Measurements from ENCODE around the gene HIP1.
A peak's percentile ranks its signal among the peaks of the same experiment; 100 is the strongest.
"Not testable (repeated sequence)": the region's sequence is repeated elsewhere in the genome, so short reads cannot be mapped to it uniquely, and the experiment has no call there.

The HIP1 gene

GRCh38 chr7:75739796-75740672 lies 1.3 kb upstream of the HIP1 start:
- DNase-seq (ENCODE audit: low read depth in 3 of 3) = no peak

- peak; percentile 97 to 100 (median 98) for DNase-seq (ENCODE audit: low read depth in 3 of 3)
Observed at GRCh38 chr7:75738975-75739795, 444 bp upstream of the HIP1 start.

- DNase-seq (ENCODE audit: low read depth in 3 of 3) = no peak
Observed at GRCh38 chr7:75737856-75738603, 711 bp downstream of the HIP1 start.

- DNase-seq (ENCODE audit: low read depth in 3 of 3) = no peak
Observed at GRCh38 chr7:75735581-75736350, 3.0 kb downstream of the HIP1 start.

- no peak for DNase-seq (ENCODE audit: low read depth in 3 of 3)
Observed at GRCh38 chr7:75734586-75735458, 3.9 kb downstream of the HIP1 start.

- no peak for DNase-seq (ENCODE audit: low read depth in 3 of 3)
Observed at GRCh38 chr7:75732764-75733630, 5.7 kb downstream of the HIP1 start.

- DNase-seq (ENCODE audit: low read depth in 3 of 3) = no peak
Observed at GRCh38 chr7:75732016-75732521, 6.7 kb downstream of the HIP1 start.

GRCh38 chr7:75729851-75730274 lies 8.9 kb downstream of the HIP1 start:
- no peak for DNase-seq (ENCODE audit: low read depth in 3 of 3)

- no peak for DNase-seq (ENCODE audit: low read depth in 3 of 3)
Observed at GRCh38 chr7:75727881-75728593, 10.7 kb downstream of the HIP1 start.

- not testable (repeated sequence) for DNase-seq (ENCODE audit: low read depth in 3 of 3)
Observed at GRCh38 chr7:75727351-75727750, 11.4 kb downstream of the HIP1 start.

GRCh38 chr7:75725306-75725705 lies 13.4 kb downstream of the HIP1 start:
- DNase-seq (ENCODE audit: low read depth in 3 of 3) = no peak

GRCh38 chr7:75723444-75723843 lies 15.3 kb downstream of the HIP1 start:
- no peak for DNase-seq (ENCODE audit: low read depth in 3 of 3)

GRCh38 chr7:75722373-75722772 lies 16.4 kb downstream of the HIP1 start:
- no peak for DNase-seq (ENCODE audit: low read depth in 3 of 3)

GRCh38 chr7:75721922-75722321 lies 16.8 kb downstream of the HIP1 start:
- not testable (repeated sequence) for DNase-seq (ENCODE audit: low read depth in 3 of 3)

- no peak for DNase-seq (ENCODE audit: low read depth in 3 of 3)
Observed at GRCh38 chr7:75721426-75721825, 17.3 kb downstream of the HIP1 start.

GRCh38 chr7:75719626-75720025 lies 19.1 kb downstream of the HIP1 start:
- DNase-seq (ENCODE audit: low read depth in 3 of 3) = no peak

- no peak for DNase-seq (ENCODE audit: low read depth in 3 of 3)
Observed at GRCh38 chr7:75718390-75719031, 20.2 kb downstream of the HIP1 start.

- DNase-seq (ENCODE audit: low read depth in 3 of 3) = not testable (repeated sequence)
Observed at GRCh38 chr7:75717746-75718145, 21.0 kb downstream of the HIP1 start.
